ENCODE data around the gene IER5.

DNA sequence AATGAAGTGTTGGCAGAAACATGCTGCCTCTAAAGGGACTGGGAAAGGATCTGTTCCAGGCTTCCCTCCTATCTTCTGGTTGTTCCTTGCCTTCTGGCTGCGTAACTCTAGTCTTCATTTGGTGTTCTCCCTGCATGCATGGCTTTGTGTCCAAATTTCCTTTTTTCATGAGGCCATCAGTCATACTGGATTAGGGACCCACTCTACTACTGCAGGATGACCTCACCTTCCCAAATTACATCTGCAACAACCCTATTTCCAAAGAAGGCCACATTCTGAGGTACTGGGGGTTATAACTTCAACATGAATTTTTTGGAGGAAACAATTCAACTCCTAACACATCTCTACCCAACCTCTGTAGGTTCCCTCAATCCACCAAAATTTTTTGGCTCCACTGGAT is 28.4 kb upstream of the IER5 start:
- TF ChIP-seq EZH2phosphoT487 (IDR thresholded peaks at IDR 0.05; ENCODE audit: borderline replicate concordance, low read depth): no peak
- TF ChIP-seq, protein P1, sequence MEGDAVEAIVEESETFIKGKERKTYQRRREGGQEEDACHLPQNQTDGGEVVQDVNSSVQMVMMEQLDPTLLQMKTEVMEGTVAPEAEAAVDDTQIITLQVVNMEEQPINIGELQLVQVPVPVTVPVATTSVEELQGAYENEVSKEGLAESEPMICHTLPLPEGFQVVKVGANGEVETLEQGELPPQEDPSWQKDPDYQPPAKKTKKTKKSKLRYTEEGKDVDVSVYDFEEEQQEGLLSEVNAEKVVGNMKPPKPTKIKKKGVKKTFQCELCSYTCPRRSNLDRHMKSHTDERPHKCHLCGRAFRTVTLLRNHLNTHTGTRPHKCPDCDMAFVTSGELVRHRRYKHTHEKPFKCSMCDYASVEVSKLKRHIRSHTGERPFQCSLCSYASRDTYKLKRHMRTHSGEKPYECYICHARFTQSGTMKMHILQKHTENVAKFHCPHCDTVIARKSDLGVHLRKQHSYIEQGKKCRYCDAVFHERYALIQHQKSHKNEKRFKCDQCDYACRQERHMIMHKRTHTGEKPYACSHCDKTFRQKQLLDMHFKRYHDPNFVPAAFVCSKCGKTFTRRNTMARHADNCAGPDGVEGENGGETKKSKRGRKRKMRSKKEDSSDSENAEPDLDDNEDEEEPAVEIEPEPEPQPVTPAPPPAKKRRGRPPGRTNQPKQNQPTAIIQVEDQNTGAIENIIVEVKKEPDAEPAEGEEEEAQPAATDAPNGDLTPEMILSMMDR (IDR thresholded peaks at IDR 0.05): no peak
